ENCODE measurements around the gene TMEM184B.

DNA sequence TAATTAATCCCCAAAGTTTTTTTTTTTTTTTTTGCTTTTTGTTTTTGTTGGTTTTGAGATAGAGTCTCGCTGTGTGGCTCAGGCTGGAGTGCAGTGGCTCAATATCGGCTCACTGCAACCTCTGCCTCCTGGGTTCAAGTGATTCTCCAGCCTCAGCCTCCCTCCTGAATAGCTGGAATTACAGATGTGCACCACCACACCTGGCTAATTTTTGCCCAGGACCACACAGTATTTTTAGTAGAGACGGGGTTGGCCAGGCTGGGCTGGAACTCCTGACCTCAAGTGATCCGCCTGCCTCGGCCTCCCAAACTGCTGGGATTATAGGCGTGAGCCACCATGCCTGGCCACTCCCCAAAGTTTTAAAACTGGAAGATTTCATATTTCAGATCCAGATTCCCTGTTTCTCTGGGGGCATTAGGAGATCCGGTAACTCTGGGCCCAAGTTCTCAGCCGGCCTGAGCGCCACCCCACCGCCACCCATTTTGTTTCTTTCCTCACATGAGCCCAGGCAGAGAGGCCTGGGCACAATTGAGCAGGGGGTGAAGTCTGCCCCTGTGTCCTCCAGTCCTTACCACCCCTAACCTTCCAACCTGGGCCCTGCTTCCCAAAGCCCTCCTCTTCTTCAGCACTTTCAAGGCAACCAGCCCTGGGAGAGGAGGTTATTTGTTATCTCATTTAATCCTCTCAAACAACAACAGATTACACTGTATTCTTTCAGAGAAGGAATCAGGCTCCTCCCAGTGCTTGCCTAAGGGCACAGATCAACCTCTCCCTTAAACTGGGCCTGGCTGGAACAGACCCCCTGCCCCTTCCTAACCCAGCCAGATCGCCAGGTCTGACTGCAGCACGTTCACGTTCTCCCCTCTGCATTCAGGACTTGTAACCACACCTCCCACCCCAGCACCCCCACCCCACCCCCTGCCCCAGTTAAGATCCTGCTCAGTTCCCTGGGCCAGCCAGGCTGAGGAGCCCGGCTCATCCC lies 46.3 kb upstream of the TMEM184B start:
- TF ChIP-seq, protein P1, sequence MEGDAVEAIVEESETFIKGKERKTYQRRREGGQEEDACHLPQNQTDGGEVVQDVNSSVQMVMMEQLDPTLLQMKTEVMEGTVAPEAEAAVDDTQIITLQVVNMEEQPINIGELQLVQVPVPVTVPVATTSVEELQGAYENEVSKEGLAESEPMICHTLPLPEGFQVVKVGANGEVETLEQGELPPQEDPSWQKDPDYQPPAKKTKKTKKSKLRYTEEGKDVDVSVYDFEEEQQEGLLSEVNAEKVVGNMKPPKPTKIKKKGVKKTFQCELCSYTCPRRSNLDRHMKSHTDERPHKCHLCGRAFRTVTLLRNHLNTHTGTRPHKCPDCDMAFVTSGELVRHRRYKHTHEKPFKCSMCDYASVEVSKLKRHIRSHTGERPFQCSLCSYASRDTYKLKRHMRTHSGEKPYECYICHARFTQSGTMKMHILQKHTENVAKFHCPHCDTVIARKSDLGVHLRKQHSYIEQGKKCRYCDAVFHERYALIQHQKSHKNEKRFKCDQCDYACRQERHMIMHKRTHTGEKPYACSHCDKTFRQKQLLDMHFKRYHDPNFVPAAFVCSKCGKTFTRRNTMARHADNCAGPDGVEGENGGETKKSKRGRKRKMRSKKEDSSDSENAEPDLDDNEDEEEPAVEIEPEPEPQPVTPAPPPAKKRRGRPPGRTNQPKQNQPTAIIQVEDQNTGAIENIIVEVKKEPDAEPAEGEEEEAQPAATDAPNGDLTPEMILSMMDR (IDR thresholded peaks at IDR 0.05 in 4 of 5, conservative IDR thresholded peaks at IDR 0.05 in 1 of 5) = no peak
- no peak for TF ChIP-seq POLR2A (IDR thresholded peaks at IDR 0.05)

All from gastrocnemius medialis (tissue), 4 donors.